GM19351 (cell line): Measurements from ENCODE around the gene FAM110D.

Source experiments
- ATAC-seq: cut with Tn5 transposase; IDR thresholded peaks from one replicate; pipeline ENCODE4 v1.9.1; 2021; ENCODE audit warnings: mild to moderate bottlenecking, moderate library complexity; ENCODE audit not compliant: unreplicated experiment

The FAM110D gene

DNA sequence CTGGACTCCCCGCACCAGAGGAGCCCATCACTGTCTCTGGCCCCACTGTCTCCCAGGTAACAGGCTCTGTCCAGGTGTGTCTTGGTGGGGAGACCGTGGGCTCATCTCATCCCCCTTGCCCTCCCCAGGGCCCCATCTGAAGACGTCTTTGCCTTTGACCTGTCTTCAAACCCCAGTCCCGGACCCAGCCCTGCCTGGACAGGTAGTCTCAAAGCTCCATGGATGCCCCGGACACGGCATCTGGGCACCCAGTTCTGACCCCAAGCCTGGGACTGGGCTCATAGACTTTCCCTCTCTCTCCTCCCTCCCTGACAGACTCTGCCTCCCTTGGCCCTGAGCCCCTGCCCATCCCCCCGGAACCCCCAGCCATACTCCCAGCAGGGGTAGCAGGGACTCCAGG is 25.2 kb downstream of the FAM110D start:
- no peak for ATAC-seq

DNA sequence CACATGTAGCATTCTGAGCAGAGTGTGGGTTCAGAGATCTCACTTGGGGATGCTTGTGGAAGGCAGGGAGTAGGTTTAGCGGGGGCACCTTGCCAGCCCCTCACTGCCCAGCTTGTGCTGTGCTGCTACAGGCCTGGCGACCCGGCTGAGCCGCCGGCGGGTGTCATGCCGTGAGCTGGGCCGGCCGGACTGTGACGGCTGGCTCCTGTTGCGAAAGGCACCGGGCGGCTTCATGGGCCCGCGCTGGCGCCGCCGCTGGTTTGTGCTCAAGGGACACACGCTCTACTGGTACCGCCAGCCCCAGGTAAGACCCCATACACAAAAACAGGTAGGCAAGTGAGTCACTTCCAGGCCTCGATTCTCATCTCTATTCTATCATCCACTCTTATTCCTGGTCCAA is 26.0 kb downstream of the FAM110D start:
- ATAC-seq, result no peak

DNA sequence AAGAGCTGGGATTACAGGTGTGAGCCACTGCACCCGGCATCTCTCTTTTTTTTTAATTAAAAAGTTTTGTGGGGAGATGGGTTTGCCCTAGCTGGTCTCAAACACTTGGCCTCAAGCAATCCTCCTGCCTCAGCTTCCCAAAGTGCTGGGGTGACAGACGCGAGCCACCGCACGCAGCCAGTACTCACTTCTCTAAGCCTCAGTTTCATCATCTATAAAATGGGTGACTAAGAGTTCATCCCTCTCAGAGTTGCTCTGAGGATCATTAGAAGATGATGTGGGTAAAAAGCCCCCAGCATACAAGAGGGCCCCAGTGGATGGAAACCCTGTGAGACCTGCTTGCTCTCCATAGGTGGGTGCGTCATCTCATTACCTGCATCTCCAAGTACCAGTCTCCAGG is 29.0 kb downstream of the FAM110D start:
- no peak for ATAC-seq

DNA sequence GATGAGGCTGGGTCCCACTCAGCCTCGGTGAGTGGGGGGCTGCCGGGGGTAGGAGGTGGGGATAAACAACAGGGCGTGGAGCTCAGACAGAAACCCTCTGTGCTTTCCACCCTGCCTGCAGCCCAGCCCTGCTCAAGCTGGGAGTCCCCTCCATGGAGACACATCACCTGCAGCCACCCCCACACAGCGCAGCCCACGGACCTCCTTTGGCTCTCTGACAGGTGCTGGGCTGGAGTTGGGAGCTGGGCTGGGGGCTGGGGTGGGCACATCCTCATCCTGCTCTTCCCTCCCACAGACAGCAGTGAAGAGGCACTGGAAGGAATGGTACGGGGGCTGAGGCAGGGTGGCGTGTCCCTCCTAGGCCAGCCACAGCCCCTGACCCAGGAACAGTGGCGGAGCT is 29.6 kb downstream of the FAM110D start:
- no peak for ATAC-seq

DNA sequence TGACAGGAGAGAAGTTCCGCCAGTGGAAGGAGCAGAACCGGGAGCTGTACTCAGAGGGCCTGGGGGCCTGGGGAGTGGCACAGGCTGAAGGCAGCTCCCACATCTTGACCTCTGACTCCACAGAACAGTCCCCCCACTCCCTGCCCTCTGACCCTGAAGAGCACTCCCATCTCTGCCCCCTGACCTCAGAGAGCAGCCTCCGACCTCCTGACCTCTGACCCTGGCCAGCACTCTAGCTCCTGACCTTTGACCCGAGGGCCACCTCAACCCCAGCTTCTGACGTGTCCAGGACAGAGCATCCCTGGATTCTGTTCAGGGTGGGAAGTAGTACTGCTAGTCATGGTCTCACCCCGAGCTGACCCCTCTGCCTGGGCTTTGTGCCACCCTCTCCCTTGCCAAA is 30.5 kb downstream of the FAM110D start:
- ATAC-seq, result no peak

DNA sequence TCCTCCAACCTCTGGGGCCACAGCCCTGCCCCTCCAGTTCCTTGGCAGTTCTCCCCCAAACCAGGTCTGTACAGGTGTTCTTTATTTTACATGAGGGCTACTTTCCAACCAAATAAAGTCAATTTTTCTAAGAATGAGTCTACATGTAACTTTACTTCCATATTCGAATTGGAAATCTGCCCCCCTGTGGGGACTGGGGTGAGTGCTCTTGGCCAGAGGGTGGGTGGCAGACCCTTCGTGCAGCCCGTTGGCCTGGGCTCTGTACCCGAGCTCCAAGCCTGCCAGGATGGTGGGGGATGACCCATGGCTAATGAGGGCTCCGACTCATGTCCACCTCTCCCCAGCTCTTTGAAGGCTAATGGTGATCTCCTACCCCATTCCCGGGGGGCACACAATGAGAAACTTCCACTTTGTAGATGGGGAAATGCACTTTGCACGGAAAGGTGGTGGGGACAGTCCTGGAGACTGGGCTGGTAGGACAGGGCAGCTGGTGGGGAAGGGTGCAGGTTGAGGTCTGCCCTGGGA is 30.9 kb downstream of the FAM110D start:
- no peak for ATAC-seq

DNA sequence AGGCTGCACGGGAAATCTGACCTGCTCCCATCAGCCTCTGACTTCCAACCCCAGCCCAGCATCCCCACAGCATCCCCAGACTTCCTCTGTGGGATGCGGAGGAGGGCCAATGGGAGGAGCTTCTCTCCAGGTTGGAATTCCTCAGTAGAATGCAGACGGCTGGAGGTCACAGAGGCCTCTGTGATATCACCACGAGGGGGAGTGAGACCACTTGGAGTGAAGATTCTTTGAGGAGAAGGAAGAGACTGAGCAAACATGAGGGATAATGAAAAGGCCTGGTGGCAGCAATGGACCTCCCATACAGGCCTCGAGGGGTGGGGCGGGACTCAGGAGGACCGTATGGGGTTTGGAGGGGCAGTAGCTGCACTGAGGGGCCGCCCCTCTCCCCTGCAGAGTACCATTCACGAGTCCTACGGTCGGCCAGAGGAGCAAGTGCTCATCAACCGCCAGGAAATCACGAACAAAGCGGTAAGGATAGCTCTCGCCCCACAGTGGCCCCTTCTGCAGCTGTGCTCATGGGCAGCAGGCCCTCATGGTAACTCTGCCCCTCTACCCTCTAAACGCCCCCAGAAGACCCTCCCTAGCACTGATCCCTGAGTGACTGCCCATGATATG is 31.6 kb downstream of the FAM110D start, which contains the start of gene CATSPER4:
CATSPER4 (plus strand) TSS at position 230 of the 615 bp plus-strand sequence; CDS start at position 256, 26 bp downstream.
- no peak for ATAC-seq

DNA sequence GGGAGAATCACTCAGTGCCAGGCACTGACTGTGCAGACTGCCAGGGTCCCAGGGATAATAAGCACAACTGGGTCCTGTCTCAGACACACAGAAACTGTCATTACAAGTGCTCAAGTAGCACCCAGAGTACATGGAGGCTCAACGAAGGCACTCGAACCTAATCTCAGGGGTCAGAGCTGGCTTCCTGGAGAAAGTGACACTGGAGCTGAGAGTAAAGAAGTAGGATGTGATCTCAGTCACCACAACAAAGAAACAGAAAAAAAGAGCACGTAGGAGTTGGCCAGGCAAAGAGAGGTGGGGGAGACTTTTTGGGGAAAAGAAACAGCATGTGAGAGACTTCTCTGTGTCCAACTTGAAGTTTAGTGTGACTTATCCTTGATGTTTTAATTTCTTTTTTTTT is 32.9 kb downstream of the FAM110D start:
- no peak for ATAC-seq

DNA sequence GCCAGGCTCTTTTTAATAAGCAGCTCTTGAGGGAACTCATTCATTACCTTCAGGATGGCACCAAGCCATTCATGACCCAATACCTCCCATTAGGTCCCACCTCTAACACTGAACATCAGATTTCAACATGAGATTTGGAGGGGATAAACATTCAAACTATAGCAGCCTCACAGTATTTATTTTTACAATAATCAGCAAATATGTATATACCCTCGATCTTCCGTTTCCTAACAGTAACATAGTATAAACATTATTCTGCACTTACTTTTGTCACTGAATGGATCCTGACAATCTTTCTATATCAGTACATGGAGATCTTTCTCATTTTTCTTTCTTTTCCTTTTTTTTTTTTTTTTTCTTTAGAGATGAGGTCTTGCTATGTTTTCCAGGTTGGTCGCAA is 36.9 kb downstream of the FAM110D start:
- ATAC-seq, result no peak

DNA sequence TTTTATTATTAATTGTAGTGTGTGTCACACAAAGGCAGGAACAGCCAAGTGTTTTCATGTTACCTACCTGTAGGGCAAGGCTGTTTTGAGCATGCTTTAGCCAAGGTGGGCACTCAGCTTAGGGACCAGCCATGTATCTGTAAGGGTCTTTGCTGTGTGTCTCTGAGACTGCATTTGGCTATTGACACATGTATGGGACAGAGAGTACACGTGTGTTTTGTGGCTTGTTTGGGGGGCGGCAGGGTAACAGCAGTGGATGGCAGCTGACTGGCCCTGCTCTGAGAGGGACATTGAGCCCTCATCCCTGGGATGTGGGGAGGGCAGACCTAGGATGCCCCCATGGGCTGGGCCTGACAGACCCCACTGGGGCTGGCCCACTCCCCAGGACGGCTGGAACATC is 38.4 kb downstream of the FAM110D start:
- no peak for ATAC-seq

DNA sequence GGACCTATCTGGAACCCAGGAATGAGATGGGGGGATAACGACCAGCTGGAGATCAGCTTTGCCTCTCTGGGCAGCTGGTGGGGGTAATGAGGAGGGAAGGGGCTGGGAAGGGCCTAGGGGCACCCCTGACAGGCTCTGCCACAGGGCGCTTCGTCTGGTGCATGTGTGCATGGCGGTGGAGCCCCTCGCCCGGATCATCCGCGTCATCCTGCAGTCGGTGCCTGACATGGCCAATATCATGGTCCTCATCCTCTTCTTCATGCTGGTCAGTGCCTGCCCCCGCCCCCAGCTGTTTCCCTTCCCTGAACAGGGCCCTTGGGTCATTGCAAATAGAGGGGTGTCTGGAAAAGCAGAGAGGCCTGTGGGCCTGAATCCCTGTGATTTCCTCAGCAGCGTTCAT is 38.9 kb downstream of the FAM110D start:
- no peak for ATAC-seq

DNA sequence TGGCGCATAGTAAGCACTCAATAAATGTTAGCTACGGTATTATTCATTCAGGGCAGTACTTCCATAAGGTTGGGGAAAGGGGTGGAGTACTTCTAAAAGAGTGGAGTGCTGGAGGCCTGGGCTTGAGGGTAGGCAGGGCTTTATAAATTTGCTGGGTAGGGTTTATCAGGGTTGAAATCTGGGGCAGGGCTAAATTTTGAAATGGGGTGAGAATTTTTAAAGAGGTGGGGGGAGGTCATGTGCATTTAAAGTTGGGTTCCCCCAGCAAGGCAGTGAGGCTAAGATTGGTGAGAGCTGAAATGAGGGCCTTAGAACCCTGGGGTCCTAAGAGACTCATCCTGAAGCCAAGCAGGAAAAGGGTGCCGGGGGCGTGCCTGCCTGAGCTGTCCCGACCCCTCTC is 41.5 kb downstream of the FAM110D start:
- no peak for ATAC-seq

DNA sequence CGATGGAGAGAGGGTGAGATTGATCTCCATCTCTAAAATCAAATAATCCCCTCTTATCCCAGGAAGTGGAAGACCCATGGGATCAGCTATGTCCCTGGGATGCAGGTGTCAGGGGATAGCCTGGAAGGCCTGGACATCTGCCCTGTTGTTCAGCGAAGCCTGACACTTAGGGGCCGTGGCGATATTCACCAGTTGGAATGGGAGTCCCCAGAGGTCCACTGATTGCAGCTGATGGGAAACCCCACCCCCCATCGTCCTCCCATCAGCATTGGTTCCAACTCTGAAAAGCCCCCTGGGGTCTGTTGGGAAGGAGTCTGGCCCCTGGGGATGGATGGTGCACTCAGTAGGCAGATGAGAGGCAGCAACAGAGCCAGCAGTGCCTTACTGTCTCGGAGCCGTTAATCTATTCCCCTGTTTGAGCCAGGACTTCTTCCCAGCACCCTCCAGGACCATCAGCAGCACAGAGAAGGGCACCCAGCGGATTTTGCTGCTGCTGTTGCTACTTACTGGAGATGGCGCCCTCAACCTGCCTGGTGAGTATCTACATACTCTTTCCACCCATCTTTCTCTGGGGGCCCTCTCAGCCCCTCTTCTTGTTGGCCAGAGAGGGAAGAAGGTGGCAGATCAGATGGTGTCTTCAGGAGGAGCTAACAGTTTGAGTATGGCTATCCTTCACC is 44.9 kb downstream of the FAM110D start:
- no peak for ATAC-seq

DNA sequence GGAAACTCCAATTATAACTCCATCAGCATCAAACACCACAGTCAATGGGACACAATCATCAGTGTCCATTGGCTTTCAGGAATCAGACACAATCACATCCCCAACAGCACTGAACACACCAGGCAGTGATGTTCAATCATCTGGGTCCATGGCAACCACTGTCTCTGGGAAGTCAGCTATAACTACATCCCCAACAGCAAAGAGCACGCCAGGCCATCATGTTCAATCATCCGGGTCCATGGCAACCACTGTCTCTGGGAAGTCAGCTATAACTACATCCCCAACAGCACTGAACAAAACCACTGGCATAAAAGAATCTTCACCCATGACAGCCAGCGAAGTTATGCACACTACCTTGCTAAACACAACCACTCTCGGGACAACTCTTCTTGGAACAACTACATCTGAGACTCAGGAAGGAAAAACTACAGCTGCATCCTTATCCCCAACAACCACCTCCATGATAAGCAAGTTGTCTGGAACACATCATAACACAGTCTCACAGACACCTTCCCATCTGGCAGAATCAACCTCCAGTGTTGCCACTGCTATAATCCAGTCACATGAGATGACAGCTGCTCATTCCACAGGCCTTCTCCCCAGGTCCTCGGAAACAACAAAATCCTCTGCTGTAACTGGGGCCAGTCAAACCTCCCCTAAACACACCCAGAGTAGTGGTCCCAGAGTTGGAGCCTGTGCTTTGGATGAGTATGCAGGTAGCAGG is 51.4 kb downstream of the FAM110D start:
- no peak for ATAC-seq

DNA sequence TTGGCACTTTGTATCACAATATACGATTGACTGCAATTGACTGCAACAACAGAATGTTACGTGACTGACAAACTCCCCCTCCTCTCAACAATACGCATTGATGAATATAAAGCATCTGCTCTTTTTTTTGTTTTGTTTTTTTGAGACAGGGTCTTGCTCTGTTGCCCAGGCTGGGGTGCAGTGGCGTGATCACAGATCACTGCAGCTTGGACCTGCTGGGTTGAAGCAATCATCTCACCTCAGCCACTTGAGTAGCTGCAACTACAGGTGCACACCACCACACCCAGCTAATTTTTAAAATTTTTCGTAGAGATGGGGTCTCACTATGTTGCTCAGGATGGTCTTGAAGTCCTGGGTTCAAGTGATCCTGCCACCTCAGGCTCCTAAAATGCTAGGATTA is 53.8 kb downstream of the FAM110D start:
- ATAC-seq, result no peak

DNA sequence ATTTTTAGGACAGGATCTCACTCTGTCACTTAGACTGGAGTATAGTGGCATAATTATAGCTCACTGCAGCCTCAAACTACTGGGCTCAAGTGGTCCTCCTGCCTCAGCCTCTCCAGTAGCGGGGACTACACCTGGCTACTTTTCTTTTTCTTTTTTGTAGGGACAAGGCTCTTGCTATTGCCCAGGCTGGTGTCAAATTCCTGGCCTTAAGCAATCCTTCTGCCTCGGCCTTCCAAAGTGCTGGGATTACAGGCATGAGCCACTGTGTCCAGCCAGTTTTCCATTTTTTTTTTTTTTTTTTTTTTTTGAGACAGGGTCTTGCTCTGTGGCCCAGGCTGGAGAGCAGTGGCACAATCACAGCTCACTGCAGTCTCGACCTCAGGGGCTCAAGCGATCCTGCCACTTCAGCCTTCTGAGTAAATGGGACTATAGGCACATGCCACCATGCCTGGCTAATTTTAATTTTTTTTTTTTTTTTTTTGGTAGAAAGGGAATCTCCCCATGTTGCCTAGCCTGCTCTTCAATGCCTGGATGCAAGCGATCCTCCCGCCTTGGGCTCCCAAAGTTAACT is 54.5 kb downstream of the FAM110D start:
- no peak for ATAC-seq
